Gastrocnemius medialis (tissue), 4 donors: ENCODE measurements around the gene COL27A1.

Source experiments
- CTCF ChIP-seq, 5 experiments: fragments of 450-650 bp in 3 of 5; fragments of 200-600 bp in 2 of 5; sonication (generic) in 2 of 5; IDR thresholded peaks in 4 of 5; conservative IDR thresholded peaks in 1 of 5; 1 replicate in 4 of 5; 2 replicates in 1 of 5; pipeline ENCODE4 v1.5.1; 2016 to 2019; ENCODE audit warnings: antibody characterized with exemption in 5 of 5, mild to moderate bottlenecking in 3 of 5, moderate library complexity in 3 of 5
- POLR2A ChIP-seq, 2 donors: fragments of 450-650 bp; IDR thresholded peaks; one replicate each; pipeline ENCODE4 v1.6.1; 2017; ENCODE audit warnings: antibody characterized with exemption in 2 of 2, mild to moderate bottlenecking in 2 of 2, moderate library complexity in 2 of 2

GRCh38 chr9:114261026-114261425, 105.7 kb downstream of the COL27A1 start:
- no peak for TF ChIP-seq CTCF (IDR thresholded peaks at IDR 0.05 in 4 of 5, conservative IDR thresholded peaks at IDR 0.05 in 1 of 5)
- TF ChIP-seq POLR2A (IDR thresholded peaks at IDR 0.05) = no peak
